ENCODE measurements around the gene SEPTIN12.
A peak's percentile ranks its signal among the peaks of the same experiment; 100 is the strongest.

The SEPTIN12 gene

GRCh38 chr16:4814046-4814445 lies 25.9 kb upstream of the SEPTIN12 start:
- Mint-ChIP-seq H3K27ac (ENCODE audit: low read depth) (no peak overlapping the region), H3K27me3 (no peaks in the 10 kb centered on the region), H3K9me3 (no peaks in the 10 kb centered on the region), H3K4me1 (peaks cover 4% of the 10 kb centered on the region), H3K4me3 (no peak overlapping the region), H3K36me3 (ENCODE audit: insufficient read depth) (peaks cover 73% of the 10 kb centered on the region)
- DNase-seq (ENCODE audit: low spot score in 2 of 2) (no peak), ATAC-seq (replicated peaks; ENCODE audit: extremely low read depth, poor library complexity, severe bottlenecking) (no peak)

DNA sequence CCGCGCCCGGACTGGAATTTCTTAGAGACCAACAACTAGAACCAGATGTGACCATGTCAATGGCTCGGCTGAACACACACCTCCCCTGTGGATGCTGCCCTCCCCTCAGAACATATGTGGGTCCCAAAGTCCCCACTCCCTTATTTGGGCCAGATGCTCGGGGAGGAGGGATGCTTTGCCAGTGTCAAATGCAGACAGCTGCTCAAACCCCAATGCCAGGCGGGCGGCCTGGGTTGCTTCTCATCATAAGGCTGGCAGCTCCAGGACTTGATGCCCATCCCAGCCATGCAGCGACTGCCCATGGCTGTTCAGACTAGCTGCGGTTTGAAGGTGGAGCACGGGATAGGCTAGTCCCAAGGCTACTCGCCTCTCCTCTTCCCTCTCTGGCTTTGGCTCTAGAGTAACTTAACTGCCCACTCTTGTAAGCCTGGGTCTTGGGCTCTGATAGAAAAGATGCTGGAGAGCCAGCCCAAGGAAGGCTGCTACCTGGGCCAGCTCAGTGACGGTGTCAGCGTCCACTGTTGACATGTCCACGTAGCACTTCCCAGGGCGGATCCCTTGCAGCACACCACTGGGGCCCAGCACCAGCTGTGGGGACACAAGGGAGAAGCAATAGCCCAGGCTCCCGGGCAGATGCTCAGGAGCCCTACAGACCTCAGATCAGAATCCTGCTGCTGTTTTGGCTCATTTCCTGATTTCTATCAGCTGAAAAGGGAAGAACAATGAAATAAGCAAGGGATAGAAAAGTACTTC lies 25.3 kb upstream of the SEPTIN12 start:
- Mint-ChIP-seq H3K27me3 (no peaks in the 10 kb centered on the region), H3K9me3 (no peaks in the 10 kb centered on the region), H3K36me3 (ENCODE audit: insufficient read depth) (peaks cover 75% of the 10 kb centered on the region), H3K27ac (ENCODE audit: low read depth) (no peak overlapping the region), H3K4me3 (no peak overlapping the region), H3K4me1 (no peaks in the 10 kb centered on the region)
- DNase-seq (ENCODE audit: low spot score in 2 of 2) (no peak), ATAC-seq (replicated peaks; ENCODE audit: extremely low read depth, poor library complexity, severe bottlenecking) (no peak)

DNA sequence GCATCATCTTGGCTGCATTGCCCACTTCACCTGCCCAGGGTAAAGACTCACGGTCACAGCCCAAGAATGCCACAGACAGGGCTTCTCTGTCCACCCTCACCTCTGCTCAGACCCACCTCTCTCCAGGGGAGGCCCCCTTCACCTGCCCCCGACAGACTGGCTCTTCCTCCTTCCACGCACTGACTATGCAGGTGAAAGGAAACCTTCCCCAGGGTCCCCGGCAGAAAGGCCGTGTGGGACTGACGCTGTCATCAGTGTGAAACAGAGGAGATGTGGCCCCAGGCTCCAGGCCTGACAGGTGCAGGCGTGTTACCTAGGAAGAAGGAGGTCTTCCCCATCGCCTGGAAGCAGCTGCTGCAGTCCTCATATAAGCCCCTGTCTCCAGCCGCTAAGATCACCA lies 23.6 kb upstream of the SEPTIN12 start:
- Mint-ChIP-seq H3K9me3 (no peaks in the 10 kb centered on the region), H3K36me3 (ENCODE audit: insufficient read depth) (peaks cover 72% of the 10 kb centered on the region), H3K27ac (ENCODE audit: low read depth) (peak overlapping the region; percentile 30), H3K4me3 (no peak overlapping the region), H3K4me1 (no peaks in the 10 kb centered on the region), H3K27me3 (no peaks in the 10 kb centered on the region)
- ATAC-seq (replicated peaks; ENCODE audit: extremely low read depth, poor library complexity, severe bottlenecking) (no peak), DNase-seq (ENCODE audit: low spot score in 2 of 2) (no peak)

- Mint-ChIP-seq H3K27me3 (no peaks in the 10 kb centered on the region), H3K9me3 (no peaks in the 10 kb centered on the region), H3K4me1 (no peaks in the 10 kb centered on the region), H3K4me3 (no peak overlapping the region), H3K36me3 (ENCODE audit: insufficient read depth) (peaks cover 72% of the 10 kb centered on the region), H3K27ac (ENCODE audit: low read depth) (peak overlapping the region; percentile 30)
- ATAC-seq (replicated peaks; ENCODE audit: extremely low read depth, poor library complexity, severe bottlenecking): no peak
- DNase-seq (ENCODE audit: low spot score in 2 of 2): no peak
These were observed 23.1 kb upstream of the SEPTIN12 start for GRCh38 chr16:4811242-4811641.

GRCh38 chr16:4806280-4806679 lies 18.1 kb upstream of the SEPTIN12 start:
- Mint-ChIP-seq H3K4me3 (no peak overlapping the region), H3K27me3 (no peaks in the 10 kb centered on the region), H3K9me3 (no peaks in the 10 kb centered on the region), H3K27ac (ENCODE audit: low read depth) (peak overlapping the region; percentile 17), H3K4me1 (peaks cover 12% of the 10 kb centered on the region), H3K36me3 (ENCODE audit: insufficient read depth) (peaks cover 40% of the 10 kb centered on the region)
- ATAC-seq (replicated peaks; ENCODE audit: extremely low read depth, poor library complexity, severe bottlenecking) (no peak), DNase-seq (ENCODE audit: low spot score in 2 of 2) (no peak)

DNA sequence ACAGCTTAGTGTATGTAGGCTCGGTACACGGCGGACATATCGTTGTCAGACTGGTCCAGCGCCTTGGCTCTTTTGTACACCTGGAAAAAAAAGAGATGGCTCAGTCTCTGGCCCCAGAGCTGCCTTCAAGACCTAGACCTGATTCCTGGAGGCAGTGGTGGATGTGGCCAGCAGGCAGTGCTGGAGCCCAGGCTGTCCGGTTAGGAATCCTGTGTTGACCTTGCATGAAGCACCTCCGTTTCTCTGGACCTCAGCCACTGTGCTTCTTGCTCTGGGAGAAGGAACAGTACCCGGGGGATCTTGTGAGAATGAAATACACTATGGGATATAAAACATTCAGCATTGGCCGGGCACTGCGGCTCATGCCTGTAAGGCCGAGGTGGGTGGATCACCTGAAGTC lies 17.1 kb upstream of the SEPTIN12 start:
- no peak overlapping the region for H3K4me3 Mint-ChIP-seq
- H3K36me3 Mint-ChIP-seq (ENCODE audit: insufficient read depth): peaks cover 31% of the 10 kb centered on the region
- ATAC-seq (replicated peaks; ENCODE audit: extremely low read depth, poor library complexity, severe bottlenecking): no peak
- no peaks in the 10 kb centered on the region for H3K27me3 Mint-ChIP-seq
- no peak for DNase-seq (ENCODE audit: low spot score in 2 of 2)
- no peaks in the 10 kb centered on the region for H3K9me3 Mint-ChIP-seq
- H3K27ac Mint-ChIP-seq (ENCODE audit: low read depth): no peak overlapping the region
- peaks cover 12% of the 10 kb centered on the region for H3K4me1 Mint-ChIP-seq

DNA sequence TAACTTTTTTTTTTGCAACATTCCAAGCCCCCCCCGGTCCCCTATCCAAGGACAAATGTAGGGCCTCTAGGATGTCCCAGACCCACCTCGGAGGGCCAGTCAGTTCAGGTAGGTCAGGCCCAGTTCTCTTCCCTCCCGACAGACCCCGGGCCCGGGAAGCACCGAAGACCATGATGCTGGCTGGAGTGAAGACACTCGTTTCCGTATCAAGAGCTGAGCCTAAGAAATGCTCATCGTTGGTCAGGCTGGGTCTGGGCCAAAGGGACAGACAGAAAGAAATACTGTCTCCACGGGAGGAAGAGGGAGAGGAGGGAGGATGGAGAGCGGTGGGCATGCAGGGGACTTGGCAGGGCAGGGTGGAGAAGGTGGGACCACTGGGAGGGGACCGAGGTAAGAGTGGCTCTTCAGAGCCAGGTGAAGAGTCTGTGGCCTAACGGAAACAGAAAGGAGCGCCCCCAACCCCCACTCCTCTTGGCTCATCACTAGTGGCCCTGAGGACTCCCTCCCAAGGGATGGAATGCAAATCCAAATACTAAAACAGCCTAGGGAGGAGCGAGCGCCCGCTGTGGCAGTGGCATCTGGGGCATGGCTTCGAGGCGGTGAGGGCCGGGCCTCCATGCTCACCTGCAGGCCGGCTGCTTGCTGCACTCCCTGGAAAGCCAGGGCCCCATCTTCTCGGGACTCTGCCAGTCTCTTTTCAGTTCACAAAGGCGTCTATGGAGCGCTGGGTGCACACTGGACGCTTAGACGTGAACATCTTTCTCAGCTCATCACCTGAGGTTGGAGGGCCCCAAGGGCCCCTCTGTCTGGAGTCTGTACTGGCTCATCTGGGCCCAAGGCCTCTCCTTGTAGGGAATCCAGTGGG lies 16.0 kb upstream of the SEPTIN12 start:
- no peak for DNase-seq (ENCODE audit: low spot score in 2 of 2)
- peaks cover 25% of the 10 kb centered on the region for H3K36me3 Mint-ChIP-seq (ENCODE audit: insufficient read depth)

GRCh38 chr16:4803401-4803844 lies 15.3 kb upstream of the SEPTIN12 start:
- no peak overlapping the region for H3K27ac Mint-ChIP-seq (ENCODE audit: low read depth)
- H3K4me3 Mint-ChIP-seq: peak overlapping the region; percentile 87

More for the DNA sequence above, 16.0 kb upstream of the SEPTIN12 start:
- Mint-ChIP-seq H3K4me3 (no peak overlapping the region), H3K4me1 (peaks cover 12% of the 10 kb centered on the region), H3K9me3 (no peaks in the 10 kb centered on the region), H3K27ac (ENCODE audit: low read depth) (no peak overlapping the region), H3K27me3 (no peaks in the 10 kb centered on the region)
- ATAC-seq (replicated peaks; ENCODE audit: extremely low read depth, poor library complexity, severe bottlenecking): no peak

DNA sequence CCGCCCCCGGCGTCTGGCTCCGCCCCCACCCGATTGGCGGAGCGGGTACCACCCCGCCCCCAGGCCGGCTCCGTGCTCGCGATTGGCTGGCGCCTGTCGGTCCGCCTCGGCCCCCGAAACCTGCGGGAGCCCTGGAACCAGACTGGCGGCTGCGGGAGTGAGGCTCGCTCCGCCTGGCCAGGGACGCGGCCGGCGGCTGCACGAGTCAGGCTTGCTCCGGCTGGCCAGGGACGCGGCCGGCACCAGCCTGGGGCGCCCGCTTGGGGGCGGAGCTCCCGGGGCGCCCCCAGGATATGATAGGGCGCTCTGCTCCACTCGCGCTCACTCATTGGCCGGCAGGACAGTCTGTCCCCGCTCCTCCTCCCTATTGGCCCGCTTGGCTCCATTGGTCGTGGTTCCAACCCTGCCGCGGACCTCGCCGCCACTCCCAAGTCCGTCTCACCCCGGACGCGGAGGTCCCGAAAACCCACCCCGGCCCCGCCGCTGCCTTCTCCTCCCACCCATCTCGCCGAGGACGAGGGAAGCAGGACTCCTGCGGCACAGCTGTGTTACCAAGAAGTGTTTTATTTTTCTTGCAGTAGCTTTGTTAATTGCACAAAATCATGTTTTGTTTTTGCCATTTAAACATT lies 14.6 kb upstream of the SEPTIN12 start:
- no peaks in the 10 kb centered on the region for H3K27me3 Mint-ChIP-seq
- H3K27ac Mint-ChIP-seq (ENCODE audit: low read depth): no peak overlapping the region
- H3K36me3 Mint-ChIP-seq (ENCODE audit: insufficient read depth): peaks cover 14% of the 10 kb centered on the region
- H3K9me3 Mint-ChIP-seq: no peaks in the 10 kb centered on the region
- peaks cover 12% of the 10 kb centered on the region for H3K4me1 Mint-ChIP-seq
- H3K4me3 Mint-ChIP-seq: peak overlapping the region; percentile 87
- DNase-seq (ENCODE audit: low spot score in 2 of 2) (peak; percentile 81 to 85), ATAC-seq (replicated peaks; ENCODE audit: extremely low read depth, poor library complexity, severe bottlenecking) (peak; percentile 92)

More at GRCh38 chr16:4803401-4803844, 15.3 kb upstream of the SEPTIN12 start:
- ATAC-seq (replicated peaks; ENCODE audit: extremely low read depth, poor library complexity, severe bottlenecking) (no peak), DNase-seq (ENCODE audit: low spot score in 2 of 2) (no peak)
- H3K9me3 Mint-ChIP-seq: no peaks in the 10 kb centered on the region
- no peaks in the 10 kb centered on the region for H3K27me3 Mint-ChIP-seq
- peaks cover 12% of the 10 kb centered on the region for H3K4me1 Mint-ChIP-seq
- peaks cover 19% of the 10 kb centered on the region for H3K36me3 Mint-ChIP-seq (ENCODE audit: insufficient read depth)

DNA sequence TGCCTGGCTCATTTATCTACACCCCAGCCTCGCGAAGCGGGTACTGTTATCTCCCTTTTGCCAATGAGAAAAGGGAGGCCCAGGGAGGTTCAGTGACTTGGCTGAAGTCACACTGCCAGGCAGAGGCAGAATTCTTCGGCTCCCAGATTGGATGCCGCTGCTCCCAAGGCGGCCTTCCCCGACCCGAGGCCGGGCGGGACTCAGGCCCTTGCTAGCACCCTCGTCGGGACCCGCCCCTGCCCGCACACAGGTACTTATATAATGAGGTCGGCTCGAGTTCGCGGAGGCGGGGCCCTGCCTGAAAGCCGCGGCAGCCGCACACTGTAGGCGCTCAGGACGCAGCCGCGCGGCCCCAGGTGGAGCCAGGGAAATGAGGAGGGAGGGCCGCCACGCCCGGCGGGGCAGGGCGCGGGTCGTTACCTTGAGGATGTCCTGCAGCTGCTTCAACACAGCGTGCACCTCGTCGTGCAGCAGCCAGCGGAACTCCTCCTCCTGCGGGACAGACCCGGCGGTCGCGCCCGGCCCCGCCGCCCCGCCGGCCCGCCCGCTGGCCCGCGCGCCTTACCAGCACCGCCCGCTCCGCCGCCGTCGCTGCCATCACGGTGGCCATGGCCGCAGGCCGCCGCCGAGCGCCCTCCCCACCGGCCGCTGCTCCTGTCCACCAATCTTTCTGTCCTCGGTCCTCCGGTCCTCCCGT lies 14.0 kb upstream of the SEPTIN12 start, which contains the start of gene ROGDI:
Gene ROGDI (minus strand): TSS at position 672 of the 697 bp plus-strand sequence. CDS start 62 bp downstream, at position 610.
- peaks cover 8% of the 10 kb centered on the region for H3K36me3 Mint-ChIP-seq (ENCODE audit: insufficient read depth)
- peak within 1 kb of the TSS; percentile 68 for H3K27ac Mint-ChIP-seq (ENCODE audit: low read depth)
- H3K27me3 Mint-ChIP-seq: no peaks in the 10 kb centered on the region
- DNase-seq (ENCODE audit: low spot score in 2 of 2) (peak; percentile 58 to 64), ATAC-seq (replicated peaks; ENCODE audit: extremely low read depth, poor library complexity, severe bottlenecking) (peak; percentile 73)
- H3K9me3 Mint-ChIP-seq: no peaks in the 10 kb centered on the region
- peak within 1 kb of the TSS; percentile 87 for H3K4me3 Mint-ChIP-seq
- peaks cover 12% of the 10 kb centered on the region for H3K4me1 Mint-ChIP-seq

DNA sequence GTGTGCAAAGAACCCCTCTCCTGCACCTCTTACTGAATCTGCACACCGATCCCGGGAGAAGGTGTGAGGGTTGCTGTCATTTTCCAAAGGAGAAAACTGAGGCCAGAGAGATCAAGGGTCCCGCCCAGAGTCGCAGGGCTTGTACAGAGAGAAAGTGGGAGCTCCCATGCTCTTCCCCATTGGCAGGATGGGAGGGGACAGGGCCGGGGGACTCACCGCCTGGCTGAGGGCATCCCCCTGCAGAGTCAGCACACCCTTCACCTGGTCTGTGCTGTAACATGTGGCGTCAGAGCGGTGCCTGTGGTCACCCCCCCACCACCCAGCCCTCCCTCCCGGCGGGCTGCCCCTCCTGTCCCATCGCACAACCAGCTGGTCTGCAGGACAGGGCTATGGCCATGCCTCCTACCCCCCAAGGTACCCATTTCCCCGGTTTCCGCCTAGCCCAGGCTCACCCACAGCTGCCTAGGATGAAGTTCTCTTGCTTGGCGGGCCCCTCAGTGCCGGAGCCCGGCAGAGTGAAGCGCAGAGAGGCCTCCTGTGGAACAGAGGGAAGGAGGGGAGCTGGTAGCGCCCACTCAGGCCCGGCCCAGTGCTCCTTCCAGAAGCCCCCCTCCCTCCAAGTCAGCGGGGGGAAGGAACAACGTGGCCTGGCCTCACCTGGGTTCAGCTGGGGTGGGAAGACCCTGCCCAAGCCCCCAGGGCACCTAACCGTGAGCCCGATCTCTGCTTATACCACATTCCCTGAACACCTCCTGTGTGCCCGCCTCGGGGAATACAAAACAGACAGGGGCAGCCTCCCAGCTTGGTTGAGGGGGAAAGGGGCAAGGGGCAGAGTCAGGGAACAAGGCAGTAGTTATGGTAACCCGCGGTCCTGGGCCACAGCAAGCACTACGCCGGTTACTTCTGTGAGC lies 13.2 kb upstream of the SEPTIN12 start:
- Mint-ChIP-seq H3K27me3 (no peaks in the 10 kb centered on the region), H3K9me3 (no peaks in the 10 kb centered on the region), H3K27ac (ENCODE audit: low read depth) (peak overlapping the region; percentile 68), H3K4me3 (peak overlapping the region; percentile 87), H3K4me1 (peaks cover 12% of the 10 kb centered on the region), H3K36me3 (ENCODE audit: insufficient read depth) (peaks cover 6% of the 10 kb centered on the region)
- DNase-seq (ENCODE audit: low spot score in 2 of 2): no peak
- ATAC-seq (replicated peaks; ENCODE audit: extremely low read depth, poor library complexity, severe bottlenecking): no peak
